Activated naive CD4-positive, alpha-beta T cell treated with anti-CD3 and anti-CD28 coated beads for 36 hours (primary cell): ENCODE measurements around the gene PSMB9. TPM values are rescaled to one million over a fixed set of nuclear protein-coding genes. Genes with fewer than 3 reads are reported as not detected.

ENCODE experiments used
- CTCF ChIA-PET: fragments of 350-600 bp; sonication (Branson Sonifier 250); formaldehyde crosslinking; loops from one replicate; lab custom pipeline; 2021; ENCODE audit warnings: antibody characterized with exemption; lab: Charles Lee
- DNase-seq: peaks from one replicate; pipeline ENCODE4 v3.0.0-alpha.2; 2020
- H3K27ac Mint-ChIP-seq: one replicate; pipeline ENCODE4 v1.8.0; 2021; ENCODE audit warnings: mild to moderate bottlenecking, mixed read lengths
- H3K27me3 Mint-ChIP-seq: one replicate; pipeline ENCODE4 v1.8.0; 2021; ENCODE audit warnings: low read depth, mixed read lengths
- H3K36me3 Mint-ChIP-seq: one replicate; pipeline ENCODE4 v1.8.0; 2021; ENCODE audit warnings: low read depth, mixed read lengths
- H3K4me1 Mint-ChIP-seq: one replicate; pipeline ENCODE4 v1.8.0; 2021; ENCODE audit warnings: low read depth, mixed read lengths
- H3K4me3 Mint-ChIP-seq: one replicate; pipeline ENCODE4 v1.8.0; 2021; ENCODE audit warnings: mild to moderate bottlenecking, moderate library complexity, mixed read lengths
- H3K9me3 Mint-ChIP-seq: one replicate; pipeline ENCODE4 v1.8.0; 2021; ENCODE audit warnings: mixed read lengths
- intact Hi-C: fragments of 100-400 bp; cut with micrococcal nuclease; formaldehyde crosslinking; loops from one replicate; pipeline ENCODE4 v1.15.1; 2023
- total RNA-seq, 2 experiments: library from RNA; stranded (reverse); gene quantifications; one replicate each; pipeline ENCODE4 v1.2.3, GENCODE V29; 2021

Gene PSMB9
- total RNA-seq, 2 experiments from 2014 or later = 238 to 241 TPM

- H3K4me1 Mint-ChIP-seq = peaks cover 57% of the 10 kb centered on the region
- H3K9me3 Mint-ChIP-seq = no peaks in the 10 kb centered on the region
- no peak for DNase-seq
- peak overlapping the region; percentile 98 for H3K4me3 Mint-ChIP-seq
- H3K27me3 Mint-ChIP-seq = no peaks in the 10 kb centered on the region
- H3K36me3 Mint-ChIP-seq = peaks cover 71% of the 10 kb centered on the region
- CTCF ChIA-PET = interaction anchor here (0.7 to 10.6 kb wide), 4 partner anchors 12 to 111 kb away, joined by 3 to 204 read pairs (median 12); partner anchors contain the start of genes HLA-DMA, PSMB9 and TAP1
- intact Hi-C loops = loop anchor here (5.0 to 10.0 kb wide), 7 partner anchors 365 to 1177 kb away; partner anchors contain the start of genes AGPAT1, C6orf47, CLIC1 and CSNK2B
- H3K27ac Mint-ChIP-seq = peak overlapping the region; percentile 99
Measured at GRCh38 chr6:32842021-32842650, 11.9 kb upstream of the PSMB9 start.

- CTCF ChIA-PET = interaction anchor here (2.4 to 10.6 kb wide), 2 partner anchors 11 to 26 kb away, joined by 19 to 204 read pairs; partner anchors contain the start of genes PSMB9 and TAP1
- peak overlapping the region; percentile 98 for H3K4me3 Mint-ChIP-seq
- peak overlapping the region; percentile 99 for H3K27ac Mint-ChIP-seq
- H3K9me3 Mint-ChIP-seq = no peaks in the 10 kb centered on the region
- no peaks in the 10 kb centered on the region for H3K27me3 Mint-ChIP-seq
- H3K36me3 Mint-ChIP-seq = peaks cover 71% of the 10 kb centered on the region
- peaks cover 59% of the 10 kb centered on the region for H3K4me1 Mint-ChIP-seq
- intact Hi-C loops = loop anchor here (5.0 to 10.0 kb wide), 7 partner anchors 365 to 1178 kb away; partner anchors contain the start of genes AGPAT1, C6orf47, CLIC1 and CSNK2B
- DNase-seq = no peak
Measured at GRCh38 chr6:32842690-32843089, 11.3 kb upstream of the PSMB9 start.

GRCh38 chr6:32843331-32843978, 10.5 kb upstream of the PSMB9 start:
- no peak for DNase-seq
- H3K9me3 Mint-ChIP-seq = no peaks in the 10 kb centered on the region
- H3K4me1 Mint-ChIP-seq = peaks cover 67% of the 10 kb centered on the region
- H3K27me3 Mint-ChIP-seq = no peaks in the 10 kb centered on the region
- H3K4me3 Mint-ChIP-seq = peak overlapping the region; percentile 98
- peaks cover 79% of the 10 kb centered on the region for H3K36me3 Mint-ChIP-seq
- CTCF ChIA-PET = interaction anchor here (1.1 to 10.6 kb wide), 4 partner anchors 10 to 141 kb away, joined by 3 to 204 read pairs (median 18); partner anchors contain the start of genes HLA-DMA, PSMB9 and TAP1
- intact Hi-C loops = loop anchor here (5.0 to 10.0 kb wide), 7 partner anchors 364 to 1179 kb away; partner anchors contain the start of genes AGPAT1, C6orf47, CLIC1 and CSNK2B
- peak overlapping the region; percentile 99 for H3K27ac Mint-ChIP-seq

GRCh38 chr6:32843979-32844838, 9.8 kb upstream of the PSMB9 start, which contains the start of gene PSMB8:
Gene PSMB8, minus strand, starts transcription at chr6:32844047. Its CDS starts 51 bp downstream, at chr6:32843996.
- Mint-ChIP-seq H3K9me3 (no peaks in the 10 kb centered on the region), H3K27ac (peak within 1 kb of the TSS; percentile 99), H3K27me3 (no peaks in the 10 kb centered on the region), H3K4me1 (peaks cover 71% of the 10 kb centered on the region), H3K4me3 (peak within 1 kb of the TSS; percentile 98), H3K36me3 (peaks cover 87% of the 10 kb centered on the region)
- CTCF ChIA-PET = interaction anchor here (0.5 to 10.6 kb wide), 8 partner anchors 10 to 140 kb away, joined by 3 to 204 read pairs (median 4); partner anchors contain the start of genes BRD2, HLA-DMA, PSMB9 and TAP1
- intact Hi-C loops = loop anchor here (1.0 to 10.0 kb wide), 10 partner anchors 9 to 1179 kb away; partner anchors contain the start of genes AGPAT1, C6orf47, CLIC1 and CSNK2B
- DNase-seq = peak; percentile 100

GRCh38 chr6:32844839-32845383, 9.1 kb upstream of the PSMB9 start:
- H3K36me3 Mint-ChIP-seq = peaks cover 91% of the 10 kb centered on the region
- peak overlapping the region; percentile 98 for H3K4me3 Mint-ChIP-seq
- H3K4me1 Mint-ChIP-seq = peaks cover 68% of the 10 kb centered on the region
- no peak for DNase-seq
- H3K27me3 Mint-ChIP-seq = no peaks in the 10 kb centered on the region
- CTCF ChIA-PET = interaction anchor here (0.5 to 10.6 kb wide), 12 partner anchors 9 to 141 kb away, joined by 3 to 204 read pairs (median 4); partner anchors contain the start of genes BRD2, HLA-DMA, PSMB9 and TAP1
- peak overlapping the region; percentile 99 for H3K27ac Mint-ChIP-seq
- intact Hi-C loops = loop anchor here (1.0 to 10.0 kb wide), 10 partner anchors 8 to 1180 kb away; partner anchors contain the start of genes AGPAT1, C6orf47, CLIC1 and CSNK2B
- H3K9me3 Mint-ChIP-seq = no peaks in the 10 kb centered on the region

GRCh38 chr6:32845384-32845884, 8.6 kb upstream of the PSMB9 start:
- CTCF ChIA-PET = interaction anchor here (0.8 to 10.6 kb wide), 10 partner anchors 8 to 140 kb away, joined by 3 to 204 read pairs (median 4); partner anchors contain the start of genes BRD2, HLA-DMA, PSMB9 and TAP1
- Mint-ChIP-seq H3K4me3 (peak overlapping the region; percentile 98), H3K36me3 (peaks cover 92% of the 10 kb centered on the region), H3K4me1 (peaks cover 68% of the 10 kb centered on the region), H3K27ac (peak overlapping the region; percentile 99), H3K9me3 (no peaks in the 10 kb centered on the region), H3K27me3 (no peaks in the 10 kb centered on the region)
- peak; percentile 74 for DNase-seq
- intact Hi-C loops = loop anchor here (2.0 to 10.0 kb wide), 4 partner anchors 49 to 1181 kb away; partner anchors contain the start of genes C6orf47, CSNK2B, GPANK1 and LY6G5B

GRCh38 chr6:32847004-32847403, 7.0 kb upstream of the PSMB9 start:
- intact Hi-C loops = loop anchor here (10.0 kb wide), 3 partner anchors 468 to 1182 kb away; partner anchors contain the start of genes C6orf47, CSNK2B, GPANK1 and LY6G5B

GRCh38 chr6:32847795-32848194, 6.2 kb upstream of the PSMB9 start:
- no peak for DNase-seq
- Mint-ChIP-seq H3K36me3 (peaks cover 93% of the 10 kb centered on the region), H3K4me3 (peak overlapping the region; percentile 14), H3K9me3 (no peaks in the 10 kb centered on the region), H3K27me3 (no peaks in the 10 kb centered on the region), H3K27ac (peak overlapping the region; percentile 99), H3K4me1 (peaks cover 62% of the 10 kb centered on the region)
- intact Hi-C loops = loop anchor here (10.0 kb wide), 3 partner anchors 467 to 1183 kb away; partner anchors contain the start of genes C6orf47, CSNK2B, GPANK1 and LY6G5B
- CTCF ChIA-PET = no interaction called here

More at GRCh38 chr6:32847004-32847403, 7.0 kb upstream of the PSMB9 start:
- Mint-ChIP-seq H3K4me1 (peaks cover 66% of the 10 kb centered on the region), H3K27me3 (no peaks in the 10 kb centered on the region), H3K36me3 (peaks cover 93% of the 10 kb centered on the region), H3K9me3 (no peaks in the 10 kb centered on the region), H3K4me3 (peak overlapping the region; percentile 14), H3K27ac (peak overlapping the region; percentile 99)
- CTCF ChIA-PET = interaction anchor here (1.0 to 10.6 kb wide), 3 partner anchors 22 to 430 kb away, joined by 3 to 204 read pairs (median 3); partner anchors contain the start of gene B3GALT4
- DNase-seq = no peak

GRCh38 chr6:32849126-32849525, 4.9 kb upstream of the PSMB9 start:
- H3K36me3 Mint-ChIP-seq = peaks cover 86% of the 10 kb centered on the region
- intact Hi-C loops = loop anchor here (10.0 kb wide), 3 partner anchors 466 to 1184 kb away; partner anchors contain the start of genes C6orf47, CSNK2B, GPANK1 and LY6G5B
- peak overlapping the region; percentile 10 for H3K4me3 Mint-ChIP-seq
- no peak for DNase-seq
- peaks cover 59% of the 10 kb centered on the region for H3K4me1 Mint-ChIP-seq
- CTCF ChIA-PET = interaction anchor here (0.6 to 3.4 kb wide), 2 partner anchors 10 to 19 kb away, joined by 5 to 19 read pairs; partner anchors contain the start of gene TAP2
- H3K27ac Mint-ChIP-seq = peak overlapping the region; percentile 99
- no peaks in the 10 kb centered on the region for H3K27me3 Mint-ChIP-seq
- H3K9me3 Mint-ChIP-seq = no peaks in the 10 kb centered on the region

GRCh38 chr6:32851025-32851424, 3.0 kb upstream of the PSMB9 start:
- Mint-ChIP-seq H3K9me3 (no peaks in the 10 kb centered on the region), H3K27me3 (no peaks in the 10 kb centered on the region), H3K27ac (peak overlapping the region; percentile 99), H3K4me1 (peaks cover 66% of the 10 kb centered on the region), H3K4me3 (peak overlapping the region; percentile 100), H3K36me3 (peaks cover 84% of the 10 kb centered on the region)
- intact Hi-C loops = loop anchor here (5.0 kb wide), 2 partner anchors 561 to 654 kb away; partner anchors contain the start of gene PHF1
- DNase-seq = no peak
- CTCF ChIA-PET = interaction anchor here (1.1 to 3.4 kb wide), 2 partner anchors 12 to 134 kb away, joined by 3 to 19 read pairs; partner anchors contain the start of gene TAP2
